Measurements from ENCODE around the gene FAM199X.

Gene FAM199X

GRCh38 chrX:104165894-104166734, at the start of gene FAM199X:
FAM199X (plus strand) TSS chrX:104166453; CDS start chrX:104166786, 333 bp downstream.
- DNase-seq (ENCODE audit: low read depth in 3 of 3) = peak; percentile 63 to 68 (median 67)

- DNase-seq (ENCODE audit: low read depth in 3 of 3) = no peak
These were observed 48.5 kb upstream of the FAM199X start for GRCh38 chrX:104117759-104118158.

- DNase-seq (ENCODE audit: low read depth in 3 of 3) = no peak
These were observed 47.5 kb upstream of the FAM199X start for GRCh38 chrX:104118765-104119164.

- no peak for DNase-seq (ENCODE audit: low read depth in 3 of 3)
These were observed 43.4 kb upstream of the FAM199X start for GRCh38 chrX:104122829-104123228.

GRCh38 chrX:104126856-104127255, 39.4 kb upstream of the FAM199X start:
- DNase-seq (ENCODE audit: low read depth in 3 of 3) = no peak

- no peak for DNase-seq (ENCODE audit: low read depth in 3 of 3)
These were observed 35.4 kb upstream of the FAM199X start for GRCh38 chrX:104130808-104131207.

- DNase-seq (ENCODE audit: low read depth in 3 of 3) = no peak
These were observed 31.5 kb upstream of the FAM199X start for GRCh38 chrX:104134583-104135261.

- DNase-seq (ENCODE audit: low read depth in 3 of 3) = no peak
These were observed 30.6 kb upstream of the FAM199X start for GRCh38 chrX:104135677-104136076.

- peak in 1 of 3 donors; percentile 49 for DNase-seq (ENCODE audit: low read depth in 3 of 3)
These were observed 29.8 kb upstream of the FAM199X start for GRCh38 chrX:104136241-104137019.

GRCh38 chrX:104137496-104137895, 28.8 kb upstream of the FAM199X start:
- DNase-seq (ENCODE audit: low read depth in 3 of 3) = no peak

GRCh38 chrX:104141087-104141760, 25.0 kb upstream of the FAM199X start:
- DNase-seq (ENCODE audit: low read depth in 3 of 3) = no peak

GRCh38 chrX:104151037-104151436, 15.2 kb upstream of the FAM199X start:
- no peak for DNase-seq (ENCODE audit: low read depth in 3 of 3)

GRCh38 chrX:104156630-104157529, 9.4 kb upstream of the FAM199X start, which contains the start of gene SLC25A53:
SLC25A53 (minus strand) TSS chrX:104157009; CDS start chrX:104105257, 51,752 bp downstream.
- peak; percentile 39 to 65 (median 52) for DNase-seq (ENCODE audit: low read depth in 3 of 3)

- DNase-seq (ENCODE audit: low read depth in 3 of 3) = no peak
These were observed 633 bp downstream of the FAM199X start for GRCh38 chrX:104166735-104167436.

- no peak for DNase-seq (ENCODE audit: low read depth in 3 of 3)
These were observed 1.9 kb downstream of the FAM199X start for GRCh38 chrX:104168127-104168526.

- DNase-seq (ENCODE audit: low read depth in 3 of 3) = no peak
These were observed 5.9 kb downstream of the FAM199X start for GRCh38 chrX:104172121-104172520.

GRCh38 chrX:104172788-104173187, 6.5 kb downstream of the FAM199X start:
- no peak for DNase-seq (ENCODE audit: low read depth in 3 of 3)

- DNase-seq (ENCODE audit: low read depth in 3 of 3) = no peak
These were observed 7.6 kb downstream of the FAM199X start for GRCh38 chrX:104173841-104174240.

GRCh38 chrX:104183685-104184084, 17.4 kb downstream of the FAM199X start:
- no peak for DNase-seq (ENCODE audit: low read depth in 3 of 3)

- no peak for DNase-seq (ENCODE audit: low read depth in 3 of 3)
These were observed 21.7 kb downstream of the FAM199X start for GRCh38 chrX:104187931-104188330.

Measured in stimulated activated CD4-positive, alpha-beta T cell treated with anti-CD3 and anti-CD28 coated beads, TNF-alpha, amount 100 ng/mL, for 48 hours (primary cell).